Measurements from ENCODE around the gene FTCDNL1. TPM values are rescaled to one million over a fixed set of nuclear protein-coding genes. Genes with fewer than 3 reads are reported as not detected.

FTCDNL1 gene
- total and polyA plus RNA-seq, 9 of the 15 experiments (the other 6 are each of a cell fraction or from before 2014, with no cell fraction given) = 0.13 to 0.58 (median 0.32) TPM

DNA sequence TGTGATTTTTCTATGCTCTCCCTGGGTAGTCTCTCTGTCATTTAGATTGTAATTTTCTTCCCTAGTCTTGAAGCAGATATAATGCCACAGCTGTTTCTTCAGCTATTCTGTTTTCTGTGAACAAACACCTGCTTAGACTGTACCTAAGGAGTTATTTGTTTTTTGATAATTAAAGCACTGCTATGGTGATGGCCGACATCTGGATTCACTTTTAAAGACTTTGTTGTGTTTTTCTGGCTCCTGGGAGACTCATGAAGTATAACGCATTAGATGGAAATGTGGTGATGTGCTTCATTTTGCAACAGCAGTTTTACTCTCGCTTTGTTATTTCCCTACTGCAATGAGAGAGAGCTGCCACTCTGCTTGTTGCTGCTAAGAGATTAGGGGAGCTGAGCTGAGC, 44.4 kb upstream of the FTCDNL1 start:
- Histone ChIP-seq H3K27me3 (ENCODE audit: control insufficient read depth in 2 of 2, insufficient read depth in 2 of 2, low read length in 2 of 2) (no peaks in the 10 kb centered on the region), H3K27ac (ENCODE audit: extremely low read depth, low read depth, low read length) (no peak overlapping the region), H3K9ac (ENCODE audit: insufficient read depth in 1 of 2, low read depth in 2 of 2, low read length in 2 of 2) (no peak overlapping the region), H3K79me2 (ENCODE audit: control insufficient read depth, insufficient read depth, low read length) (no peaks in the 10 kb centered on the region), H3K4me3 (no peak overlapping the region), H4K20me1 (replicated peaks; ENCODE audit: control insufficient read depth, insufficient read depth, low read length) (no peaks in the 10 kb centered on the region), H3K9me3 (replicated peaks; ENCODE audit: control insufficient read depth, insufficient read depth, low read depth, low read length) (no peaks in the 10 kb centered on the region), H3K4me1 (replicated peaks in 1 of 2; ENCODE audit: control insufficient read depth in 2 of 2, insufficient read depth in 2 of 2, low read length in 2 of 2) (no peaks in the 10 kb centered on the region), H3K36me3 (ENCODE audit: control insufficient read depth, insufficient read depth, low read length) (no peaks in the 10 kb centered on the region), H3K4me2 (ENCODE audit: insufficient read depth, low read length) (no peak overlapping the region), H2AFZ (ENCODE audit: low read depth, low read length) (no peak overlapping the region), H3K9me1 (ENCODE audit: control insufficient read depth, insufficient read depth, low read length) (no peaks in the 10 kb centered on the region)
- intact Hi-C loops (cut with micrococcal nuclease) = no loop called here
- BruUV-seq (replicated peaks) = no TSS peak
- in situ Hi-C loops (cut with MboI) = no loop called here
- FAIRE-seq (no peak), DNase-seq (ENCODE audit: extremely low read depth in 1 of 4, low spot score in 3 of 4) (no peak), ATAC-seq (no peak)
- POLR2A ChIA-PET = no interaction called here
- no peak for TF ChIP-seq MTF1 (CRISPR knock-in tag; IDR thresholded peaks at IDR 0.05; ENCODE audit: borderline replicate concordance)
- TF ChIP-seq JUND (IDR thresholded peaks at IDR 0.05; ENCODE audit: borderline replicate concordance, low read depth, low read length) = no peak
- no peak for TF ChIP-seq JUND (tag; IDR thresholded peaks at IDR 0.05; ENCODE audit: borderline replicate concordance, low read depth, low read length)
- no peak for TF ChIP-seq RBM39 (optimal IDR thresholded peaks at IDR 0.05; ENCODE audit: low read depth, low read length)
- TF ChIP-seq MTA1 (IDR thresholded peaks at IDR 0.05; ENCODE audit: borderline replicate concordance) = no peak
- no peak for TF ChIP-seq STAG1 (CRISPR knock-in tag; IDR thresholded peaks at IDR 0.05; ENCODE audit: borderline replicate concordance)
- no peak for TF ChIP-seq POLR2G (IDR thresholded peaks at IDR 0.05; ENCODE audit: low read depth, low read length)
- no peak for TF ChIP-seq CUX1 (CRISPR knock-in tag; IDR thresholded peaks at IDR 0.05)
- TF ChIP-seq ZNF668 (CRISPR knock-in tag; IDR thresholded peaks at IDR 0.05) = no peak
- no peak for TF ChIP-seq MAFK (IDR thresholded peaks at IDR 0.05; ENCODE audit: low read length)
- TF ChIP-seq CCNT2 (IDR thresholded peaks at IDR 0.05; ENCODE audit: borderline replicate concordance, extremely low read depth, insufficient read length, low read depth, low read length) = no peak
- CTCF ChIA-PET (ENCODE audit: low intra/inter-chr PET ratio) = no interaction called here
- WGBS (ENCODE audit: insufficient coverage, low coverage, missing lambda C conversion rate) = 11% methylated on average over 3 of the region's 3 CpGs

All from K562 (cell line).